ENCODE results near the gene LRRN3. TPM values are rescaled to one million over a fixed set of nuclear protein-coding genes. Genes with fewer than 3 reads are reported as not detected.
A peak's percentile ranks its signal among the peaks of the same experiment; 100 is the strongest.

LRRN3 gene
- total and polyA plus RNA-seq, 2 donors from 2014 or later = 0.54 to 1.1 TPM

DNA sequence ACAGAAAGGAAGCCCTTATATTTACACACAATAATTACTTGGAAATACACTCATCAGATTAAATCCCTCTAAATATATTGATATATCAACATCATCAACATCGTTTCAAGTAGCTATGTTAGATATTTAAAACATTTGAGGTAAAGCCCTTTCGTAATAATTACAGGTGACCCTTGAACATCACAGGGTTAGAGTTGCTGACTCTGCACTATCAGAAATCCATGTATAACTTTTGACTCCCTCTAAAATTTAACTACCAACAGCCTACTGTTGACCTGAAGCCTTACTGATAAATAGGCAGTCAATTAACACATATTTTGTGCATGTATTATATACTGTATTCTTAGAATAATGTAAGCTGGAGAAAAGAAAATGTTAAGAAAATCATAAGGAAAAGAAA is 34.6 kb upstream of the LRRN3 start:
- Histone ChIP-seq H3K9ac (ENCODE audit: low read length in 3 of 3) (no peak overlapping the region), H3K36me3 (ENCODE audit: control insufficient read depth in 2 of 3, insufficient read depth in 3 of 3, low read length in 3 of 3) (no peaks in the 10 kb centered on the region), H3K9me3 (ENCODE audit: control insufficient read depth in 2 of 3, insufficient read depth in 1 of 3, low read length in 3 of 3) (no peaks in the 10 kb centered on the region), H3K4me1 (ENCODE audit: control insufficient read depth in 2 of 3, insufficient read depth in 2 of 3, low read depth in 1 of 3, low read length in 3 of 3) (no peaks in the 10 kb centered on the region), H3K4me3 (ENCODE audit: low read length in 3 of 3) (no peak overlapping the region), H3K27ac (ENCODE audit: low read depth in 2 of 2, low read length in 2 of 2) (no peak overlapping the region), H3K27me3 (ENCODE audit: control insufficient read depth, insufficient read depth, low read length) (no peaks in the 10 kb centered on the region)
- FAIRE-seq (no peak), DNase-seq (no peak)
- intact Hi-C loops (cut with DNase I) = no loop called here
- TF ChIP-seq, protein P1, sequence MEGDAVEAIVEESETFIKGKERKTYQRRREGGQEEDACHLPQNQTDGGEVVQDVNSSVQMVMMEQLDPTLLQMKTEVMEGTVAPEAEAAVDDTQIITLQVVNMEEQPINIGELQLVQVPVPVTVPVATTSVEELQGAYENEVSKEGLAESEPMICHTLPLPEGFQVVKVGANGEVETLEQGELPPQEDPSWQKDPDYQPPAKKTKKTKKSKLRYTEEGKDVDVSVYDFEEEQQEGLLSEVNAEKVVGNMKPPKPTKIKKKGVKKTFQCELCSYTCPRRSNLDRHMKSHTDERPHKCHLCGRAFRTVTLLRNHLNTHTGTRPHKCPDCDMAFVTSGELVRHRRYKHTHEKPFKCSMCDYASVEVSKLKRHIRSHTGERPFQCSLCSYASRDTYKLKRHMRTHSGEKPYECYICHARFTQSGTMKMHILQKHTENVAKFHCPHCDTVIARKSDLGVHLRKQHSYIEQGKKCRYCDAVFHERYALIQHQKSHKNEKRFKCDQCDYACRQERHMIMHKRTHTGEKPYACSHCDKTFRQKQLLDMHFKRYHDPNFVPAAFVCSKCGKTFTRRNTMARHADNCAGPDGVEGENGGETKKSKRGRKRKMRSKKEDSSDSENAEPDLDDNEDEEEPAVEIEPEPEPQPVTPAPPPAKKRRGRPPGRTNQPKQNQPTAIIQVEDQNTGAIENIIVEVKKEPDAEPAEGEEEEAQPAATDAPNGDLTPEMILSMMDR (IDR thresholded peaks at IDR 0.05; ENCODE audit: borderline replicate concordance, extremely low read depth, insufficient read depth) = no peak

DNA sequence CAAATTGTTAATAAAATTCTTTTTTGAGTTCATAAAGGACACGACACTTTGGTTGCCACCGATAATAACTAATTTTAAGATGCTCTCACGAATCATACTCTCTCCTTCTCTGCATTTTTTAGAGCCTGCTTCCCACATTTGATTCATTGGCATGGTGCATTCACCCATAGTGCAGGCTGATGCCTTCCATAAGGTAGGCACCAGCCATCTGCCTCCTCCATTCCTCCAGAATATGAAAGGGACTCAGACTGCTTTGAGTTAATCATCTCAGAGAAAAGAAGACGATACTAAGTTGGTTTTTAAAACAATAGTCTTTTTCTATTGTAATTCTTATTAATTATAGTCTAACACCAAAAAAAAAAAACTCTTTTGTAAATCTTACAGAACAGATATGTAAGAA is 33.9 kb upstream of the LRRN3 start:
- DNase-seq (no peak), FAIRE-seq (peak; percentile 51)
- H3K27ac ChIP-seq (ENCODE audit: low read depth in 2 of 2, low read length in 2 of 2) = no peak overlapping the region
- no peak overlapping the region for H3K4me3 ChIP-seq (ENCODE audit: low read length in 3 of 3)
- H3K4me1 ChIP-seq (ENCODE audit: control insufficient read depth in 2 of 3, insufficient read depth in 2 of 3, low read depth in 1 of 3, low read length in 3 of 3) = no peaks in the 10 kb centered on the region
- TF ChIP-seq, protein P1 (IDR thresholded peaks at IDR 0.05; ENCODE audit: borderline replicate concordance, extremely low read depth, insufficient read depth) = no peak
- H3K9ac ChIP-seq (ENCODE audit: low read length in 3 of 3) = no peak overlapping the region
- intact Hi-C loops (cut with DNase I) = no loop called here
- no peaks in the 10 kb centered on the region for H3K9me3 ChIP-seq (ENCODE audit: control insufficient read depth in 2 of 3, insufficient read depth in 1 of 3, low read length in 3 of 3)
- H3K36me3 ChIP-seq (ENCODE audit: control insufficient read depth in 2 of 3, insufficient read depth in 3 of 3, low read length in 3 of 3) = no peaks in the 10 kb centered on the region
- H3K27me3 ChIP-seq (ENCODE audit: control insufficient read depth, insufficient read depth, low read length) = no peaks in the 10 kb centered on the region

DNA sequence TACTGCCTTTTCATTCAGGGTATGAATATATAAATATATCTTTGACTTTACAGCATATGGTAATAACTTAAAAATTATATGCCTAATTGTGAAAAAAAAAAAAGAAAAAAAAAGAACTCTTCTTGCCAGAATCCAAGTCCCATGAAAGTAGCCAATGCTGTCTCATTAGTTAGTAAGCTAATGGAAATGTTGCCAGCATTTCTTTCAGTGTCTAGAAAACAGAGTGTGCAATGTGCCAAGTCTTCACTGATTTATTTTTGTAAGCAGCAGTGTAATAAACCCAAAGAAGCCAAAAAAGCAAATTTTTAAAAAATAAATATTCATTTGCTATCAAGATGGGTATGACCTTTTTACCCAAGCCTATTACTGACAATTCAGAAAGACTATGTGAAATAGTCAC is 31.1 kb upstream of the LRRN3 start:
- Histone ChIP-seq H3K27ac (ENCODE audit: low read depth in 2 of 2, low read length in 2 of 2) (no peak overlapping the region), H3K9me3 (ENCODE audit: control insufficient read depth in 2 of 3, insufficient read depth in 1 of 3, low read length in 3 of 3) (no peaks in the 10 kb centered on the region), H3K27me3 (ENCODE audit: control insufficient read depth, insufficient read depth, low read length) (no peaks in the 10 kb centered on the region), H3K4me3 (ENCODE audit: low read length in 3 of 3) (no peak overlapping the region), H3K4me1 (ENCODE audit: control insufficient read depth in 2 of 3, insufficient read depth in 2 of 3, low read depth in 1 of 3, low read length in 3 of 3) (no peaks in the 10 kb centered on the region), H3K36me3 (ENCODE audit: control insufficient read depth in 2 of 3, insufficient read depth in 3 of 3, low read length in 3 of 3) (no peaks in the 10 kb centered on the region), H3K9ac (ENCODE audit: low read length in 3 of 3) (no peak overlapping the region)
- TF ChIP-seq, protein P1 (IDR thresholded peaks at IDR 0.05; ENCODE audit: borderline replicate concordance, extremely low read depth, insufficient read depth) = no peak
- peak in 1 of 5 donors; percentile 24 for DNase-seq
- FAIRE-seq = no peak
- intact Hi-C loops (cut with DNase I) = no loop called here

DNA sequence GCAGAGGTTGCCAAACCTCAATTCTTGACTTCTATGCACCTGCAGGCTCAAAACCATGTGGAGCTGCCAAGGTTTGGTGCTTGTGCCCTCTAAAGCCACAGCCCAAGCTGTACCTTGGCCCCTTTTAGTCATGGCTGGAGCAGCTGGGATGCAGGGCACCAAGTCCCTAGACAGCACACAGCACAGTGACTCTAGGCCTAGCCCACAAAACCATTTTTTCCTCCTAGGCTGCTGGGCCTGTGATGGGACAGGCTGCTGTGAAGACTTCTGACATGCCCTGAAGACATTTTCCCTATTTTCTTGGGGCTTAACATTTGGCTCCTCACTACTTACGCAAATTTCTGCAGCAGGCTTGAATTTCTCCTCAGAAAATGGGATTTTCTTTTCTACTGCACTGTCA is 27.8 kb upstream of the LRRN3 start:
- H3K27ac ChIP-seq (ENCODE audit: low read depth in 2 of 2, low read length in 2 of 2) = no peak overlapping the region
- DNase-seq = no peak
- TF ChIP-seq, protein P1 (IDR thresholded peaks at IDR 0.05; ENCODE audit: borderline replicate concordance, extremely low read depth, insufficient read depth) = no peak
- no peak for FAIRE-seq
- H3K27me3 ChIP-seq (ENCODE audit: control insufficient read depth, insufficient read depth, low read length) = no peaks in the 10 kb centered on the region
- intact Hi-C loops (cut with DNase I) = no loop called here
- no peak overlapping the region for H3K9ac ChIP-seq (ENCODE audit: low read length in 3 of 3)
- H3K4me1 ChIP-seq (ENCODE audit: control insufficient read depth in 2 of 3, insufficient read depth in 2 of 3, low read depth in 1 of 3, low read length in 3 of 3) = no peaks in the 10 kb centered on the region
- no peaks in the 10 kb centered on the region for H3K9me3 ChIP-seq (ENCODE audit: control insufficient read depth in 2 of 3, insufficient read depth in 1 of 3, low read length in 3 of 3)
- H3K36me3 ChIP-seq (ENCODE audit: control insufficient read depth in 2 of 3, insufficient read depth in 3 of 3, low read length in 3 of 3) = no peaks in the 10 kb centered on the region
- H3K4me3 ChIP-seq (ENCODE audit: low read length in 3 of 3) = no peak overlapping the region

All from kidney (tissue), 14 donors.